Hepatocyte (in vitro differentiated cells): Measurements from ENCODE around the gene FGF12.

Experiments used
- EZH2 ChIP-seq: fragments of 200-600 bp; sonication (generic); IDR thresholded peaks from 2 replicates; pipeline ENCODE4 v1.6.1; 2016; ENCODE audit warnings: antibody characterized with exemption, mild to moderate bottlenecking, borderline replicate concordance
- TF ChIP-seq, protein P1 (sequence below): fragments of 200-600 bp; sonication (generic); IDR thresholded peaks from 2 replicates; pipeline ENCODE4 v1.5.1; 2016; ENCODE audit warnings: antibody characterized with exemption, mild to moderate bottlenecking; ENCODE audit not compliant: poor library complexity

DNA sequence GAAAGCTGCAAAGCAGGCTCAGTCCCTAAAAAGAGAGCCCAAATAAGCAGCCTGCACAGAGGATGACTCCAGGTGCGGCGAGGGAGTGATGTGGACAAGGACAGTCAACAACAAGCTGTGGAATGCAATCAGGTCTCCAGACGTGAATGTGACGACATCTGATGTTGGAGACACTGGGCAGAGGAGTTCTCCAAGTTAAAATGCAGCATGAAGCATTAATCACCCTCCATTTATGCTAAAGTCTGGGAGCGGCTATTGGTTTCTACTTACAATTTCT, 316.7 kb downstream of the FGF12 start:
- TF ChIP-seq, protein P1, sequence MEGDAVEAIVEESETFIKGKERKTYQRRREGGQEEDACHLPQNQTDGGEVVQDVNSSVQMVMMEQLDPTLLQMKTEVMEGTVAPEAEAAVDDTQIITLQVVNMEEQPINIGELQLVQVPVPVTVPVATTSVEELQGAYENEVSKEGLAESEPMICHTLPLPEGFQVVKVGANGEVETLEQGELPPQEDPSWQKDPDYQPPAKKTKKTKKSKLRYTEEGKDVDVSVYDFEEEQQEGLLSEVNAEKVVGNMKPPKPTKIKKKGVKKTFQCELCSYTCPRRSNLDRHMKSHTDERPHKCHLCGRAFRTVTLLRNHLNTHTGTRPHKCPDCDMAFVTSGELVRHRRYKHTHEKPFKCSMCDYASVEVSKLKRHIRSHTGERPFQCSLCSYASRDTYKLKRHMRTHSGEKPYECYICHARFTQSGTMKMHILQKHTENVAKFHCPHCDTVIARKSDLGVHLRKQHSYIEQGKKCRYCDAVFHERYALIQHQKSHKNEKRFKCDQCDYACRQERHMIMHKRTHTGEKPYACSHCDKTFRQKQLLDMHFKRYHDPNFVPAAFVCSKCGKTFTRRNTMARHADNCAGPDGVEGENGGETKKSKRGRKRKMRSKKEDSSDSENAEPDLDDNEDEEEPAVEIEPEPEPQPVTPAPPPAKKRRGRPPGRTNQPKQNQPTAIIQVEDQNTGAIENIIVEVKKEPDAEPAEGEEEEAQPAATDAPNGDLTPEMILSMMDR: no peak
- no peak for TF ChIP-seq EZH2
